GM18519 (cell line): ENCODE results near the gene PTPRF.

Source experiments
- ATAC-seq: cut with Tn5 transposase; IDR thresholded peaks from one replicate; pipeline ENCODE4 v1.9.1; 2021; ENCODE audit warnings: mild to moderate bottlenecking, moderate library complexity; ENCODE audit not compliant: unreplicated experiment, low FRiP score

Gene PTPRF

DNA sequence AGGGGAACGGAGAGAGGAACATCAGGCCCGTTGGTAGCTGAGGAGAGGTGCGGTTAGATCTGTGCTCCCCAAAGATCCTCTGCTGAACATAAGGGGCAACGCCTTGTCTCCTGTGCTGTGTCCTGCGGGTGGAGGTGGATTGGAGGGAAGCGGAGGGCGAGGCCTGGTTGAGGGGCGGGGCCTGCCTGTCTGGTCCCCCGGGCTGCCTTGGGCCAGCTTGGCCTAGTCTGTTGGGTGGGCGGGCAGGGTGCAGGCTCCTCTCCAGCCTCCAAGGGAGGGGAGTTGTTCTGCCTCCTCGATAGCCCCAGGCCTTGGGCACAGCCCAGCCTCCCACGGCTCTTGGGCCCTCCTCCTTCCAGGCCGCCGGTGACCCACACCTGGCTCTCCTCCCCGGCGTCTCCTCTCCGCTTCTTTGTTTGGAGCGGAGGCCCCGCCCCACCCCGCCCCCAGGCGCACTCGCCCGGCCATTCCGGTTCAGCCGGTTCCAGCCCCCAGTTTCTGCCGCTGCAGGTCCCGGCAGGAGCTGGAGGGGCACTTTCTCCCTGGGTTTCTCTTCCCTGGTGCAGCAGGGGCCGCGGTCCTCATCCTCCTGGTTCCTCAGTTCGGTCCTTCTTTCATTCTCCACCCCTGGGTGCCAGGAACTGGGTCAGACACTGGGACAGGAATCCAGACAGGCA, 19.4 kb downstream of the PTPRF start:
- ATAC-seq = no peak

DNA sequence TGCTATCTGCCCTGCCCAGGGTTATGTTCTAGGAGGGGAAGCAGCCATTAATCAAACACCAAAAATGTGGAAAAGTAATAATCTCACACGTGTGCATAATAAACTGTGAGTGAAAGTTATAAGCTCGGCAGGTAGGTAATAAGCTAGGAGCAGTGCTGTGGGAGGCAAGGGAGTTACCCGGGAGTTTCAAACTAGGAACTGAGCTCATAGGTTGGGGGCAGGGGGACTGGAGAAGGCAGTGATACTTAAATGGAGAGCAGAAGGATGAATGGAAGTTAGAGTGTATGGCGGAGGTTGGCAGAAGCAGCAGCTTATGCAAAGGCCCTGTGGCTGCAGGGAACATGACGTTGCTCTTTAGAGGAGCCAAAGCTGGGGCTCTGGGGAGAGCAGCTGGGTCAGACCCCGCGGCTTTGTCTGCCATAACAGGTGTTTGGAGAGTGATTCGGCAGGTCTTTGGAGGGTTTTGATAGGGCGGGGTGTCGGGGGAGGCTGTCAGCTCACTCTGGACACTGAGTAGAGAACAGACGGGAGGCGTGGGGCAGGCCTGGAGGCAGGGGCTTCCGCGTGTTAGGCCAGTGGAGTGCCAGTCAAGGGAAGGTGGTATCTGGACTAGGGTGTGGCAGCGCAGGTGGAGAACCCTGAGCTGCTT, 20.0 kb downstream of the PTPRF start:
- no peak for ATAC-seq

DNA sequence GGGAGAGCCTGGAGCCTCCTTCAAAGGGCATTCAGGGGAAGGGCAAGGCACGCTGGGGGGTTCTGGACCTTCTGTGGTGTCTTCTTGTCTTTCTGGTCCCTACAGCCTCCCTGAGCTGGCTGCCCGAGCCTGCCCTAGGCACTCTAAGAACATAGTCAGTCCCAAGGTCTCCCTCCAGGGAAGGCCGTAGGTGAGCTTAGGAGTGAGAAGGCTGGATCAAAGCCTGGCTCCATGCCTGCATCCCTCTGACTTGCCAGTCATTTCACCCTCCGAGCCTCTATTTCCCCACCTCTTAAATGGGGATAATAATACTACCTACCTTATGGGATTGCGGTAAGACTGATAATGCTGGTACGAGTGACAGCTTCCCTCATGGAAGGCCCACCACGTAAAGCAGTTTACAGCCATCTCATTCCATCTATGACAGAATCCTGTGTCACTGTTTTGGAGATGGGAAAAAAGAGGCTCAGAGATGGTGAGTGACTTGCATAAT, 20.8 kb downstream of the PTPRF start:
- ATAC-seq = no peak

DNA sequence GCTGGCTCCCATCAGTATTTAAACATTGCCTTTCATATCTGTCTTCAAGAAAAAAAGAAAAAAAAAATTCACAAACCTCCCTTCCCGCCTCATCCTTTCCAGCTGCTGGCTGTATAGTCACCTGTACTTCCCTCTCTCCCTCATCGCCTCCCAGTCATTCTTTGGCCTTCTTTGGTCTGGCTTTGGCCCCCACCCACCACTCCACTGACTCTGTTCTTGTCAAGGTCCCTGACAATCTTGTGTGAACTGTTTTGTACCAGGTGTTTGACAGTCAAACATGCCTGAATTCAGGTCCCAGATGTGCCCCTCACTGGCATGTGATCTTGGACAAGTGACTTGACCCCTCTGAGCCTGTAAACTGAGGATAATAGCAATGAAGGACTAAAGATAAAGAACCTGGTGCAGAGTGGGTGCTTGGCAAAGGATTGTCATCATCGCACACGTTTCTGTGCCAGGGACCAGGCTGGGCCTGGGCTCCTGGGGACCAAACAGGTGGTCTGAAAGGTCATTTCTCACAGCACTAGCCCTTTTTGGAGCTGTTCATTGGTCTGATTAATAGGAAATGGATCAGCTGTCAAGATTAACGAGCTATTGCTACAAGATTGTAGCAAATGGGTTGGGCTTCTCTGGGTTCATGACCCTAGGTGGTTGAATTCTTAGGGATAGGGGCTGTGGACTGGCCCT, 21.5 kb downstream of the PTPRF start:
- ATAC-seq = no peak

DNA sequence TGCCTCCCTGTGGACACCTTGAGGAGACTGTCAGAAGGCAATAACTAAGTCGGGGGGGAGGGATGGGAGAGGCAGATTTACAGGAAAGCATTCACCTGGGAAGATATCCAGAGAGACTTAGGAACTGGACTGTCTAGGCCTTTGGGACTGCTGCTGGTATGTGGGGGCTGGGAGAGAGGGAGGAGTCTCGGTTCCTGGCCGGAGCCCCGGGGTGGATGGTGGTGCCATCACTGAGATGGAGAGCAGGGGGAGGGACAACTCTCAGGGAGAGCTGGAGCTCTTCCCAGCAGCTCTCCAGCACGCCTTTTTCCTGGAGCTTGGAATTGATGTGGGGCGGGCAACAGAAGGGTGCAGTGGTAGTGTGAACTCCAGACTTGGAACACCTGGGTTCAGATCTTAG, 22.1 kb downstream of the PTPRF start:
- ATAC-seq = no peak

DNA sequence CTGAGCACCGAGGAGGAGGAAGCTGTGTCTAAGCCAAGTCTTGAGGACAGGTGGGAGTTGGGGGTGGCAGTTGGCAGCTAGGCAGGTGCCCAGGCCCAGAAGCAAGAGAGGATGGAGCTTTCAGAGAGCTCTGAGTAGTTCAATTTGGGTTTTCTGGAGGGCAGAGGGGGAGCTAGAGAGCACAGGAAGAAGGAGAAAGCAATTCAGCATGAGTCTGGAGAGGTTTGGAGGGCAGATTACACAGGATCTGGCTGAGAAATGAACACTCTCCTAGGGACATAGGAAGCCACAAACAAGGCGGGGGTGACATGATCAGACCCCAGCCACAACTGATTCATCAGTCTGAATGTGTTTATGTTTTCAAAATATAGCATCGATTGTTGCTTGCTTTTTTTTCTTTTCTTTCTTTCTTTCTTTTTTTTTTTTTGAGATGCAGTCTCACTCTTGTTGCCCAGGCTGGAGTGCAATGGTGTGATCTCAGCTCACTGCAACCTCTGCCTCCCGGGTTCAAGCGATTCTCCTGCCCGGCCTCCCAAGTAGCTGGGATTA, 23.8 kb downstream of the PTPRF start:
- no peak for ATAC-seq

DNA sequence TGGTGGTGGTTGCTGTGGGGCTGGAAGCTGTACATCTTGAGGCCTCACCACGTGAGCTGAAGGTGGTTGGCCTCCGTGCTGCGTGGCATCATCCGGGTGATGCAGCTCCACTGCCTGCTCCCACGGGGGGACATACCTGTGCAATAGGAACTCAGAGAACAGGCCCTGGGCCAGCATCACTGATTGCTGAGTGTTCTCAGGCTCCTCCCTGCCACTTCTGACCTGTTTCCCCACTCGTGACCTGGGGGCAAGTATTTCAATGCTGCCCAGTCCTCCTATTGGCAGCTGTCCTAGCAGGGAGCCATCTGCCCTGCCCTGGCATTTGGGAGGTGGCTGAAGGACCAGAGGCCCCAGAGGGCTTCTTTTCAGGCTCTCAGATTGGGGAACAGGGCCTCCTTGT, 26.1 kb downstream of the PTPRF start:
- no peak for ATAC-seq

DNA sequence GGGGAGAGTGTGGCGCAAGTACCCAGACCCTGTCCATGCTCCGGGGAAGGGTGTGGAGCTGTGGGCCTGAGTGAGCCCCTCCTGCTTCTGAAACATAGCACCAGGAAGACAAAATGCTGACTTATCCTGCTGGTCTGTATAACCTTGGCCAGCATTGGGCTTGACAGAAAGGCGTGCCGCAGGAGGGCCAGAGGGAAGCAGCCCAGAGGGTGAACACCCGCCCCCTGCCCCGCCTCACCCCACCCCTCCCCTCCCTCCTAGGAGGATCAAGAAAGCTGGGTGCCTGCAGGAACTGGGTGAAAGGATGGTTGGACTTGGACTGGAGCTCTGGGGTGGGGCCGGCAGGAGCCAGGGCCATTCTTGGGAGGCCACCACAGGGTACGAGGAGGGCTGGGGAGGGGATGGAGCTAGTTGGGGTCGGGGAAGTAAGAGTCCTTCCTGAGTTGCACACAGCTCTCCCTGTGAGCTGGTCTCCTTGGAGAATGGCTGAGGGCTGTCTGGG, 27.1 kb downstream of the PTPRF start:
- no peak for ATAC-seq

DNA sequence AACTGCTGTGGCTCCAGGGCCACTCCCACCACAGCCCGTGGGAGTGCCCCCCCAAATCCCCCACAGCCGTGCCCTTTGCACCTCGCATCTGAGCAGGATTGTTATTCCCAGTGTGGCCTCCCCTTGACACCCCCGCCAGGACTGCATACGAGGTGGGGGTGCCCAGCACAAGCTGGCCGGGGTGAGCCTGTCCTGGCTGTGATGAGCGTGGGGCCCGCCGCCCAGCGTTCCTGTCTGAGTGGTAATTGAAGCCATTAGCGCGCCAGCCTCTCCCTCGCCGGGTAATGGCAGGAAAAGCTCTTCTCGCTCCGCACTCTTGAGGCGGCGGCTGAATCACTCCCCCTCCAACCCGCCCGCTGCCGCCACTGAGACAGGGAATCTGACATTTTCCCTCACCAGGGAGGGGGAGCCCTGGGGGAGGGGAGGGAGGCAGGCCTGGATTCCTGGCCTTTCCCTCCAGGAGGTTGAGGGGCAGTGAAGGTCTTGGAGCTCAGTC, 27.7 kb downstream of the PTPRF start:
- no peak for ATAC-seq

DNA sequence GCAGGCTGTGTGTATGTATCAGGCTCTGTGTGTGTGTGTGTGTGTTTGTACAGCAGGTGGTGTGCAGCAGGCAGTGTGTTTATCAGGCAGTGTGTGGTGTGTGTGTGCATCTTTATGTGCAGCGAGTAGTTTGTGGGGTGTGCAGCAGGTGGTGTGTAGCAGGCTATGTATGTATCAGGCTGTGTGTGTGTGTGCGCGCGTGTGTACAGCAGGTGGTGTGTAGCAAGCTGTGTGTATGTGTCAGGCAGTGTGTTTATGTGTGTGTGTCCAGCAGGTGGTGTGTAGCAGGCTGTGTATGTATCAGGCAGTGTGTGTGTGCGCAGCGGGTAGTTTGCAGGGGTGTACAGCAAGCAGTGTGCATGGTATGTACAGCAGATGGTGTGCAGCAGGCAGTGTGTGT, 29.0 kb downstream of the PTPRF start:
- ATAC-seq = no peak

DNA sequence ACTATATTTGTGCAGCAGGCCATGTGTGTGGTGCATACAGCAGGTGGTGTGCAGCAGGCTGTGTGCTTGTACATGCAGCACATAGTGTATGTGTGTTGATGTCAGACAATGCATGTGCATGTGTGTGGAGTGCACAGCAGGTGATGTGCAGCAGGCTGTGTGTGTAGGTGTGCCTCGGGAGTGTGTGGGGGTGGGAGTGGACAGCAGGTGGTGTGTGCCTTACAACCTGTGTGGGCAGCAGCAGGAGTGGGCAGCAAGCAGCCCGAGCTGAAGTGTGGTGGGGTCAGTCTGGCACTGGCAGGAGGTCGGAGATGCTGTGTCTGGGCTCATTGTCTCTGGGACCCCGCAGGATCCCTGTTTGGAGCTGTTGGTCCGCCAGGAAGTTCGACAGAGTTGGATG, 29.6 kb downstream of the PTPRF start:
- ATAC-seq = no peak

DNA sequence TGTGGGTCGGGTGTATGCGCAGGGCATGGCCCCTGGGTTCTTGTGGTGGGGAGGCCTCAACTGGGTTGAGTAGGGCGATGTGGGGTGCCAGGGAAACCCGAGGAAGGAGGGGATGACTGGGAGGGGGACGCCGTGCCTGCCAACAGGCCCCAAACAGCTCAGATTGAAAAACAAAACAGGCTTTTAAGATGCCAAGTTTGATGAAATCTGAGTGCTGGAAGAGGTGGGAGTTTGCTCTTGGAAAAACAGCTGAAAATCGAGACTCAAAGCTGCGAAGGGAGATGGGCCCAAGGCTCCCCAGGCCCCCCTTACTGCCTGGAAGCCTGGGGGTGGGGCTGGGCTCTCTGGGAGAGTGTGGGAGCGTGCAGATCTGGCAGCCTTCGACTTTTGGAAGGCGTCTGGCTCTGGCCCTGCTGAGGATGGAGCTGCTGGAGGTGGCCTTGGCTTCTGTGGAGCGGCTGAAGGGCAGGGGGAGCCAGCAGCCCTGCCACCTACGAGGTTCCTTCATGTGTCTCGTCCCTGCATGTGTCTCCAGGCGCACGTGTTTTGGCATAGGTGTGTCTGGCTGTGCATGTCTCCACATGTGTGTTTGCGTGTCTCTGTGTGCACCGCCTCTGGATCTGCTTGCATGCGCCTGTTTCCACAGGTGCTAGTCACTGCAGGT, 33.3 kb downstream of the PTPRF start:
- no peak for ATAC-seq

DNA sequence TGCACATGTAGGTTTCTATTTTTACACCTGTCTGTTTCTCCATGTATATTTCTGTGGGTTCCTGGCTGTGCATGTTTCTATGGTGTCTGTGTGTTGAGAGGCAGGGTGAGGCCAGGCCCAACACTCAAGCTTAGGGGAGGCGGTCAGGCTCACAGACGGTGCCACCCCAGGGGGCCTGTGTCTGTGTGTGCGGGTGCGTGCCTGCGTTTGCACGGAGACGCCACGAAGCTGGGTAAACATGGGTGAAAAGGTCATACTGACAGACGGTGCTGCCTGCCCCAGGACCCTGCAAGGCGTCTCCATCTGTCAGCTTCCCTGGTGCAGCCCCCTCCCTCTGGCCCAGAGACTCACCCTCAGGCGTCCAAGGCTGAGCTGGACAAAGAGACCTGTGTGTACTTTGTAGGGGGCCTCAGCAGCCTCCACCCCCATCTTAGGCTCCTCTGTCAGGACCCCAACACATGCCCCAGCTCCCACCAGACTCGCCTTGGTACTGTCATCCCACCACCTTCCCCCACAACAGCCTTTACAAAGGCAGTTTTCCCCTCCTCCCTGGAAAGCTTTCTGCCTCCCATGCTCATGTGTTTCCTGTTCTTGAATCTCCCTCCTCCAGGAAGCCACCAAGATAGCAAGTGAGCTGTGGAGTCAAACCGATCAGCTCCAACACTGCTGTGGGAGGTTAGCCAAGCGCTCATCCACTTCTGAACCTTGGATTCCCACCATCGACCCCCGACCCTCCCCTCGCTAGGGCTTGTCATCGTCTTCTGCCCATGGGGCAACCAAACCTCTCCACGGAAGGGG, 34.1 kb downstream of the PTPRF start:
- ATAC-seq = no peak

DNA sequence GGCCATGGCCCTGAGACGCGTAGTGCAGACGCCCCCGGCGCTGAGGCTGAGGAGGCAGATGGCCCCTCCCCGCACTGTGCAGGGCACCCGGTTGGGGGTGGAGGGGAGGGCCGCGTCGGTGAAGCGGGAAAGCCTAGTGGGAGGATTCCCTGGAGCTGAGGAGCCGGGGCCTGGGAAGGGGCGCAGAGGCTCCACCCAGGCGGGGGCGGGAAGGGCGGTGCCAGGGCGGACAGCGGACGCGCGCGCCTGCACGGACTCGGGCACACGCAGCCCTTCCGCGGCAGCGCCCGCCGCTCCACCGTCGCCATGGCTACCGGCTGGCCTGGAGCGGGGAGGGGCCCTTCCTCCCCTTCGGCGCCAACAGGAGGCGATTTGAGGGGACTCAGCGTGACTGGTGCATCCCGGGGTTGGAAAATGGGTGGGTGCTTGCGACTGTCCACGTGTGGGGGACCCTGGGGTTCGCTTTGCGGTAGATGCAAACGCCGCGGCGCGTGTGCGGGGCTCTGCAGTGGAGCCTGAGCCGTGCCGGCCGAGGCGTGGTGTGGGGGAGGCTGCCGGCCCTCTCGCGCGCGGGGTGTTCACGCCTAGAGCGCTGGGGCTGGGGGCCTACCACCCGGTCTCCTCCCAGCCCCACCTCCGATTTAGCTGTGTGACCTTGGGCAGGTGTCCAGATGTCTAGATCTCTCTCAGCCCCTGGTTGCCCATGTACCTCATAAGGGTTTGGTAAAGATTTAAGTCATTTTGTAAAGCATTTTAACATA, 35.1 kb downstream of the PTPRF start:
- no peak for ATAC-seq

DNA sequence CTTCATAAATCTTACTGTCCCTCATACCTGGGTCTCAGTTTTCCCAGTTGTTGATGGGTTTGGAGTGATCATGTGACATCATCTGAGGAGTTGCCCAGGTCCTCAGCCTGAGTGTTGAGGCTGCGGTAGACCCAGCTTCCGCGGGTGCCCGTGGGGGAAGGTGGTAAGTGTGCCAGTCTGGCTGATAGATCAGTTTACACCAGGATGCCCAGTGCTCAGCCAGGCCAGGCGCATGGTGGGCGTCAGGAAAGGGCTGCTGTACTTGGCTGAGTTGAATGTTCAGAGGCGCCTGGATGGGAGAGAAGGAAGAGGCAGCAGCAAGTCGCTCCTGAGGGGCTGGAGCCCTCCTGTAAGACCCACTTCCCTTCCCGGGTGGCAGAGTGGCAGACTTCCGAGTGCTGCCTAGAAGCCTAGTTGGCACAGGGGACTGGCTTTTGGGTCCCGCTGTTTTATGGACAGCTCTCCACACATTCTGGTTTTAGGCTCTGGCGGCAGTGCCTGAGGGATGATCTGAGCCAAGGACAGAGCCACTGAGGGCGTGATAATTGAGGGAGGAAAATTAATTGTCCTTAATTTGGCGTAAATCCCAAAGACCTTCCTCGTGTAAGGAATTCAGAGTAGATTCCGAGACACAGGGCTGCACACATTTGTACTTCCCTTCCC, 35.8 kb downstream of the PTPRF start:
- no peak for ATAC-seq

DNA sequence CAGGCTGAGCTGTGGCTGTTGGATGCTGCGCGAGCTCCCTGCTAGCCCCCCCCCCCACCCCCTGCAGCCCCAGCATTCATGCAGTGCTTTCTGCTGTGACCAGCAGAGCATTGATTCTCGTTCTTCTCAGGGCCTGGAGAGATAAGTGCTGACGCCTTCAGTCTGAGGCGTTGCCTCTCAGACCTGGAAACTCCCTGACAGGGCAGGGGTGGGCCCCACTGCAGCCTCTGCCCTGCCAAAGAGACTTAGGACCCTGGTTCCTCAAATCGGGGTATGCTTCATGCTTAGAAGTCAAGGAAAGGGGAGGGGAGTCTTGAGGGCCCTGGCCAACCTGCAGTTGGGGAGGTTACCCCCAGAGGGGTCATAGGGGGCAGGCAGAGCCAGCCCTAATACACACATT, 38.5 kb downstream of the PTPRF start:
- ATAC-seq = no peak

DNA sequence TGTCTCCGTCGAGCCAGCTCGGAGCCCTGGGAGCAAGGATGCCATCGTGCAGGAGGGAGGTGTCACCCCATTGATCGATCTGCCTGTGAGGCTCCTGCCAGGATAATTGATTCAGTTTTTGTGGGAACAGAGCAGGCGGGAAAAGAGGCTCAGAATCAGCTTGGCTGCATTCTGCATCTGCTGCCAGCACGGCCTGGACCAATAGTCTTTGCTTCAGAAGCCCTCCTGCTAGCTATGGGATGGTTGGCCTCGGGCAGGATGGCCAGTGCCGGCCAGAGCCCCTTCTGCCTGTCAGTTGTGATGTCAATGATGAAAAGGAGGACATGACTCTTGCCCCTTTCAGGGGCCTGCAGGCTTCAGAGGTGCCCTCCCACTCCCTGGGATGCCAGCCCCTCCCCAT, 39.6 kb downstream of the PTPRF start:
- no peak for ATAC-seq

DNA sequence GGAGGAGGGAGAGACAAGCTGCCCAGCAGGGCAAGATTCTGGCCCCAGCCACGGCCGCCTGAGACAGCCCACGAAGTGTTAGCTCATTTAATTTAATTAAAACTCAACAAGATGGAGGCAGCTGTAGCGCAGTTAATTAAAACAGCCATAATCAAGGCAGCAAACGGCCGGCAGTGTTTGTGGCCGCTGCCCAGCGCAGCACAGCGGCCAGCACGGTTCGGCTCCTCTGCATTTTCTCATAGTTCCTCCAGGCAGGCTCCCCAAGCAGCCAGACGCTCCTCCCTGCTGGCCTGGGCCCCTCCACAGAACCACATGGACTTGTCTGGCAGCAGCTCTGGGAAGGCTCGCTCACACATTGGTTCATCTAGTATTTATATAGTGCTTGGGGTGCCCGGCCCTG, 40.0 kb downstream of the PTPRF start:
- ATAC-seq = no peak

DNA sequence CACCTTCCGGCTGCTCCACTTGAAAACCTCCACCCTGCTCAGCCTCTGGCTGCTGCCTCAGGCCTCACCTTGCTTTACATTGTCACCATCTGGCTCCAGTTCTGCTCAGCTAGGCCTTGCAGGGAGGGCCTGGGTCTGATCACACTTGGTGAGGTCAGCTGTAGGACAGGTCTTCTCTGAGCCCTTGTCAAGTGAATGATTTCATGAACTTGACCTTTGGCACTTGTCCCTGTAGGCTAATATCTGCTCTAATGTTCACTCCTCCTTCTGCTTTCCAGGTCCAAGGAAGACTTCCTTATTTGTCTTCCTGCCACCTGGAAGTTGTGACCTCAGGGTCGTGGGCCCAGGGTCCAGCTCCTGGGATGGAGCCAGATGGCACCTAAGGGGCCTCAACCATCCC, 41.4 kb downstream of the PTPRF start:
- ATAC-seq = no peak
